HT1080 (cell line): ENCODE data around the gene COX8C. TPM values are rescaled to one million over a fixed set of nuclear protein-coding genes. Genes with fewer than 3 reads are reported as not detected.
A peak's percentile ranks its signal among the peaks of the same experiment; 100 is the strongest.
"Not testable (repeated sequence)": the region's sequence is repeated elsewhere in the genome, so short reads cannot be mapped to it uniquely, and the experiment has no call there.

Experiments used
- DNase-seq: peaks from one replicate; pipeline ENCODE4 v3.0.0-alpha.2; 2015; ENCODE audit warnings: low read depth
- small RNA-seq: library from RNA; depleted of rRNA; stranded (forward); fragments of <200 nt; gene quantifications from one replicate; pipeline ENCODE3, GENCODE V24; 2014
- total RNA-seq: library from RNA; depleted of rRNA; stranded (reverse); fragments of >200 nt; shearing (Covaris generic); gene quantifications from 2 replicates; pipeline ENCODE4 v1.2.3, GENCODE V29; 2014; rRNA removed

The COX8C gene
- total RNA-seq, 1 experiment from 2014 or later, result not detected

DNA sequence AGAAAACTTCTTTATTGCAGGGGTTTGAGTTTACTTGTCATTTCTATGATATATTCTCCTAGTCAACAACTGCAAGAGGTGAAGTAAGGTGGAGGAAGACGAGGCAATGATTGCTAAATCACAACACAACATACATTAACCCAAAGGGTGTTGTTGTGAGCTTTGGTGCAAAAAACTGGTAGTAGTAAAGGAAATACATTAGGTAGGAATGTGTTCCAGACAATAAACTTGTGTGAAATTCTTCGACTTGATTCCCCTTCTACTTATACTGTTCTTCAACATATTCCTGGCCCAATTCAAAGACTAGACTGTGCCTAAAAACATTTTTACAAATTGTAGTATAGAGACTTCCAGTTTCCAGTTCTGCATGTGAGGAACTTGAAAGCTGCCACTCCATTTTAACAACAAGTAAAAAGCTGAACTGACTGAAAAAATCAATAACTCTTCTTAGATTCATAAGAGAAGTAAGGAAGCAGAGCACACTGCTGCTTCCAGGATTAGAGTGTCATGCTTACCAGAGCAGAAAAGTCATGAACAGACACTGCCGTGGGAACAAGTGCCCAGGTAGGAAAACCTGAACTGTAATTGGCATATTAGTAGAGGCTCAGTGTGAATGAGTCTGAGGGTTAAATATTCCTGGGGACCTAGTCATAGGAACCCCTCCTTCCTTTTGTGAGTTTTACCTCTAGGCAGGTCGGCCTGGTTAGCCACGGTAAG lies 22.2 kb downstream of the COX8C start:
- no peak for DNase-seq

DNA sequence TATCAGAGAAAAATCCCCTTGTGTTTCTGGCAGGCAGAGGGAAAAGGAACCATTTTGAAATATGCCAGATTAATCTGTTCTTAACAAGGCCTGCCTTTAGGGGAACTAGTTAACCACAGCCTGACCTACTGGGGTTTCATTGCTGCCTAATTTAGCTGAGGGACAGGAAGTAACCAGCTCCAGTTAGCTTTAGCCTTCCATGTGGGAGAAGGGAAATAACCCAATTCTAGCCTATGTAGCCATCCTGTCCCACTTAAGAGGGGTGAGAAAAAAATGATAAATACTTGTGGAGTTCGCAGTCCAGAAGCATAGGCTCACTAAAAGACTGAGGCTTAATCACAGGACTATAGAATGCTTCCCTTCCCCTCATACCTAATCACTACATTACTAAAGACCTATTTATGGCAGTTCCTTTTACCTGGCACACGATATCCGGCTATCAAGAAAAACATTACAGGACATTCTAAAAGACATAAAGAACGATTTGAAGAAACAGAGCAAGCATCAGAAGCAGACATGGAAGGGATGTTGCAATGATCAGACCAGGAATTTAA lies 22.8 kb downstream of the COX8C start:
- no peak for DNase-seq

DNA sequence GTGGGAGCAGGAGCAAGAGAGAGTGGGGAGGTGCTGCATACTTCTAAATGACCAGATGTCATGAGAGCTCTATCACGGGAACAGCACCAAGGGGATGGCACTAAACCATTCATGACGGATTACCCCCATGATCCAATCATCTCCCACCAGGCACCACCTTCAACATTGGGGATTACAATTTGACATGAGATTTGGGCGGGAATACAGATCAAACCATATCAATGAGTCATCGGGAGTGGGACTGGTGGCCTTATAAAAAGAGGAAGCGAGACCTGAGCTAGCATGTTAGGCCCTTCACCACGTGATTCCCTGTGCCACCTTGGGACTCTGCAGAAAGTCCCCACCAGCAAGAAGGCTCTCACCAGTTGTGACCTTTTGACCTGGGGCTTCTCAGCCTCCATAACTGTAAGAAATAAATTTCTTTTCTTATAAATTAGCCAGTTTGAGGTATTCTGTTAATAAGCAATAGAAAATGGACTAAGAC lies 28.7 kb downstream of the COX8C start:
- peak; percentile 13 for DNase-seq

DNA sequence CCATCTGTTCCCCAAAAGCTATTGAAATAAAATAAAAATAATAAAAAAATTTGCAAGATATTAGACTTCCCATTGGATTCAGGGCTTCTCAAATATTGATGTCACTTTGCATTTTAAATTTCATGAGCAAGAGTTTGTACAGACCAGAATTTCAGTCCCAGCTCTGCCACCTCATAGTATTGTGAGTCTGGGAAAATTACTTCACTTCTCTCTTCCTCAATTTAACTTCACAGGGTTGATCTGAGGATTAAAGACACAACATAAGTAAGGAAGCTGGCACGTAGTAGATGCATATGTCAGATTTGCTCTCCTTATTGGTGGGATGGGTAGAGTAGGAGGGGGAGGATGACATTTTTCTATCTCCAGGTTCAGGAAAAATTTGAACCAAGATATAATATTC lies 32.8 kb downstream of the COX8C start:
- DNase-seq, result no peak

DNA sequence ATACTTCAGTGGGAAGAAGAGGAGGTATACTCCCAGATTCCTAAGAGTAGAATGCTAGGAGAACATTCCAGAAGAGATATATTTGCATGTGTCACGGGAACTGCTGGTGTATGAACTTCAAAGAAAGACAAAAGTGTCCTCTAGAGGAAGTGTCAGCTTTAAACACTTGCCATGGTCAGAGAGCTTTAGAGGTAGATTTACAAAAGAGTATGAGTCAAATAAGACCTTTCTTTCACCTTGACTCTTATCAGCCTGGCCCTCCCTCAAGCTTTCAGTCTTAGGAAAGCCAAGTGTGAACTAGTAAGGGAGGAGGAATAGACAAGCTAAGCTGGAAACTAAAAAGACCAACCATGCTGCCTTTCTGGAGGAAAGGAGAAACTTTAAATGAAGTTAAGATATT lies 34.7 kb downstream of the COX8C start:
- DNase-seq, result no peak

DNA sequence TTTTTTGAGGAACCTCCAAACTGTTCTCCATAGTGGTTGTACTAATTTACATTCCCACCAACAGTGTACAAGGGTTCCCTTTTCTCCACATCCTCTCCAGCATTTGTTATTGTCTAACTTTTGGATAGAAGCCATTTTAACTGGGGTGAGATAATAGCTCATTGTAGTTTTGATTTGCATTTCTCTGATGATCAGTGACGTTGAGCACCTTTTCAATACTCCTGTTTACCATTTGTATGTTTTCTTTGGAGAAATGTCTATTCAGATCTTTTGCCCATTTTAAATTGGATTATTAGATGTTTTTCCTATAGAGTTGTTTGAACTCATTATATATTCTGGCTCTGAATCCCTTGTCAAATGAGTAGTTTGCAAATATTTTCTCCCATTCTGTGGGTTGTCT lies 37.3 kb downstream of the COX8C start:
- DNase-seq, result not testable (repeated sequence)

DNA sequence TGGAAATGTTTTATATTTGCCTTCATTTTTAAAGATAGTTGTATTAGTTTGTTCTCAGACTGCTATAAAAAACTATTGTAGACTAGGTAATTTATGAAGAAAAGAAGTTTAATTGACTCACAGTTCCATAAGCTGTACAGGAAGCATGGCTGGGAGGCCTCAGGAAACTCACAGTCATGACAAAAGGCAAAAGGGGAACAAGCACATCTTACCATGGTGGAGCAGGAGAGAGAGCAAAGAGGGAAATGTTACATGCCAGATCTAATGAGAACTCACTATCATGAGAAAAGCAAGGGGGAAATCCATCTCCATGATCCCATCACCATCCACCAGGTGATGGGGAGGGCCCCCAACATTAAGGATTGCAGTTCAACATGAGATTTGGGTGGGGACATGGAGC lies 48.2 kb downstream of the COX8C start:
- DNase-seq, result no peak

DNA sequence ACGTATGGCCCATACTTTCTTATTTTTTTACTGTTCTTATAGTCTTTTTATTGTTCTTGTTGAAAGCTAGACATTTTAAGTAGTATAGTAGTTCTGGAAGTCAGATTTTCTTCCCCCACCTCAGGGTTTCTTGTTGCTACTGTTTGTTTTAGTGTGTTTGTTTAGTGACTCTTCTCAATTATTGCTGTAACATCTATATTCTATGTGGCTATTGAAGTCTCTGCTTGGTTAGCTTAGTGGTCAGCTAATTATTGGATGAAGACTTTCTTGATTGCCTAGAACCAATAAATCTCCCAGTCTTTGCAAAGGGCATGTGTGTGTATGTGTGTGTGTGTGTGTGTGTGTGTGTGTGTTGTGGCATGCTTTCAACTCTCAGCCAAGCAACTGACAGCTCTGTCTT lies 49.5 kb downstream of the COX8C start:
- DNase-seq, result no peak

Small RNA genes within 50 kb of the gene (small RNA-seq; reads per million reads assigned to genes)
- gene RF00019, result not detected

Other genes starting within 250 kb of the COX8C start
- gene ITPK1, start 231.3 kb upstream of the COX8C start, total RNA-seq, result 37.5 and 57.0 TPM in 2 replicates
- 22.9 and 23.0 TPM in 2 replicates for gene MOAP1, start 162.3 kb upstream of the COX8C start, total RNA-seq
- gene LYSET, start 161.9 kb upstream of the COX8C start, total RNA-seq, result 18.5 and 27.8 TPM in 2 replicates
- gene GON7, start 140.1 kb upstream of the COX8C start, total RNA-seq, result 55.6 and 56.4 TPM in 2 replicates
- gene UBR7, start 139.9 kb upstream of the COX8C start, total RNA-seq, result 103 and 116 TPM in 2 replicates
- 13.7 and 16.8 TPM in 2 replicates for gene BTBD7, start 14.1 kb upstream of the COX8C start, total RNA-seq
- gene UNC79, start 83.8 kb downstream of the COX8C start, total RNA-seq, result not detected in 2 replicates